IPS-18a (cell line): ENCODE results near the gene MYO16.

Experiments used
- H3K27ac ChIP-seq: one replicate; pipeline ENCODE4 v1.5.1; 2013; ENCODE audit warnings: low read length
- H3K27me3 ChIP-seq: one replicate; pipeline ENCODE4 v1.6.1; 2013; ENCODE audit warnings: mild to moderate bottlenecking, low read length; ENCODE audit not compliant: control insufficient read depth, insufficient read depth
- H3K36me3 ChIP-seq: one replicate; pipeline ENCODE4 v1.6.1; 2013; ENCODE audit warnings: low read depth, low read length; ENCODE audit not compliant: control insufficient read depth
- H3K4me1 ChIP-seq: one replicate; pipeline ENCODE4 v1.6.1; 2013; ENCODE audit warnings: low read depth, low read length; ENCODE audit not compliant: control insufficient read depth
- H3K4me3 ChIP-seq: one replicate; pipeline ENCODE4 v1.5.1; 2013; ENCODE audit warnings: low read length
- H3K9ac ChIP-seq: one replicate; pipeline ENCODE4 v1.6.1; 2013; ENCODE audit warnings: mild to moderate bottlenecking, low read length, moderate library complexity
- H3K9me3 ChIP-seq: one replicate; pipeline ENCODE4 v1.6.1; 2013; ENCODE audit warnings: low read depth, low read length; ENCODE audit not compliant: control insufficient read depth

The MYO16 gene

GRCh38 chr13:109243311-109243951 is 614.0 kb downstream of the MYO16 start:
- H3K9ac ChIP-seq: no peak overlapping the region
- no peaks in the 10 kb centered on the region for H3K36me3 ChIP-seq
- H3K27me3 ChIP-seq: no peaks in the 10 kb centered on the region
- H3K4me3 ChIP-seq: no peak overlapping the region
- H3K4me1 ChIP-seq: peaks cover 8% of the 10 kb centered on the region
- H3K27ac ChIP-seq: no peak overlapping the region
- H3K9me3 ChIP-seq: peaks cover 2% of the 10 kb centered on the region

GRCh38 chr13:109244566-109244965 is 615.2 kb downstream of the MYO16 start:
- H3K27me3 ChIP-seq: no peaks in the 10 kb centered on the region
- no peaks in the 10 kb centered on the region for H3K36me3 ChIP-seq
- peaks cover 8% of the 10 kb centered on the region for H3K4me1 ChIP-seq
- no peak overlapping the region for H3K9ac ChIP-seq
- no peak overlapping the region for H3K4me3 ChIP-seq
- H3K9me3 ChIP-seq: peaks cover 6% of the 10 kb centered on the region
- no peak overlapping the region for H3K27ac ChIP-seq

DNA sequence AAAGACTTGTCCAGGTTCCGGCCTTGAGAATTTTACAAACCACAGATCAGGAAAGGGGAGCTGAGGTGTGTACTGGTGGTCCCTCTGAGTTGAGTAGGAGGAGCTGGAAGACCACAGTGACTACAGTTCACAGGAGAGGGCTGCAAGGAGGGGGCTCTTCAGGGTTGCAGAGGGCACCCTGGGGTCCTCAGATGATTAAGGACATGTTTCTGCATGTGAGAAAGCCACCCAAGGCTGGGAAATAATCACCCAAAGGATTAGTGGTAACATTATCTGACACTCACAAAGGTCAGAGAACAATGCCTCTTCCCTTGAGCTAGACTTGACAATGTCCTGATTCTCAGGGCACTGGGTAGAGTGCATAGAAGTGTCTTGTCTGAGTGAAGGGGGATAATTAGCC is 616.6 kb downstream of the MYO16 start:
- Histone ChIP-seq H3K36me3 (no peaks in the 10 kb centered on the region), H3K27ac (no peak overlapping the region), H3K4me3 (no peak overlapping the region), H3K4me1 (peaks cover 8% of the 10 kb centered on the region), H3K9ac (no peak overlapping the region), H3K27me3 (no peaks in the 10 kb centered on the region), H3K9me3 (peaks cover 6% of the 10 kb centered on the region)

- Histone ChIP-seq H3K9me3 (peaks cover 6% of the 10 kb centered on the region), H3K27me3 (no peaks in the 10 kb centered on the region), H3K27ac (no peak overlapping the region), H3K4me3 (no peak overlapping the region), H3K36me3 (no peaks in the 10 kb centered on the region), H3K9ac (no peak overlapping the region), H3K4me1 (peaks cover 4% of the 10 kb centered on the region)
Measured at GRCh38 chr13:109249780-109250528, 620.5 kb downstream of the MYO16 start.

- Histone ChIP-seq H3K4me1 (peaks cover 4% of the 10 kb centered on the region), H3K27ac (no peak overlapping the region), H3K9ac (no peak overlapping the region)
Measured at GRCh38 chr13:109251956-109252355, 622.5 kb downstream of the MYO16 start.

DNA sequence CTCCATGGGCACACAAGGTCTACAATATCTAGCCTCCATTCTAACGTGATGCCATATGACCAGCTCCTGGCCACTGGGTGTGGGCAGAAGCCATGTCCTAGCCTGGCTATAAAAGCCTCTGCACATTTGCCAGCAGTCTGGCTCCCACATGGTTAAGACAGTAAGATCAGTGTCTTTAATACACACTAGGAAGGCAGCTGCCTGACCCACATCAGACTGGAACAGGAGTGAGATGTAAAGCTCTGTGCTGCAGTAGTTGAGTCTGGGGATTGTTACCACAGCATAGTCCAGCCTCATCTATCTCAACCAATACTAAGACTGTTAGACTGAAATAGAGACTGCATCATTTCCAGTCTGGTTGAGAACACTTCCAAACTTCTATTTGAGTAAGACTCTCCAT is 623.9 kb downstream of the MYO16 start:
- peaks cover 4% of the 10 kb centered on the region for H3K4me1 ChIP-seq

More at GRCh38 chr13:109251956-109252355, 622.5 kb downstream of the MYO16 start:
- Histone ChIP-seq H3K9me3 (peaks cover 6% of the 10 kb centered on the region), H3K27me3 (no peaks in the 10 kb centered on the region), H3K4me3 (no peak overlapping the region), H3K36me3 (no peaks in the 10 kb centered on the region)

GRCh38 chr13:109254274-109254673 is 624.9 kb downstream of the MYO16 start:
- Histone ChIP-seq H3K9me3 (no peaks in the 10 kb centered on the region), H3K27me3 (no peaks in the 10 kb centered on the region), H3K9ac (no peak overlapping the region), H3K4me1 (peaks cover 4% of the 10 kb centered on the region), H3K27ac (no peak overlapping the region), H3K4me3 (no peak overlapping the region), H3K36me3 (no peaks in the 10 kb centered on the region)

More for the DNA sequence above, 623.9 kb downstream of the MYO16 start:
- H3K9ac ChIP-seq: no peak overlapping the region
- no peak overlapping the region for H3K27ac ChIP-seq
- H3K4me3 ChIP-seq: no peak overlapping the region
- peaks cover 5% of the 10 kb centered on the region for H3K9me3 ChIP-seq
- no peaks in the 10 kb centered on the region for H3K27me3 ChIP-seq
- no peaks in the 10 kb centered on the region for H3K36me3 ChIP-seq

DNA sequence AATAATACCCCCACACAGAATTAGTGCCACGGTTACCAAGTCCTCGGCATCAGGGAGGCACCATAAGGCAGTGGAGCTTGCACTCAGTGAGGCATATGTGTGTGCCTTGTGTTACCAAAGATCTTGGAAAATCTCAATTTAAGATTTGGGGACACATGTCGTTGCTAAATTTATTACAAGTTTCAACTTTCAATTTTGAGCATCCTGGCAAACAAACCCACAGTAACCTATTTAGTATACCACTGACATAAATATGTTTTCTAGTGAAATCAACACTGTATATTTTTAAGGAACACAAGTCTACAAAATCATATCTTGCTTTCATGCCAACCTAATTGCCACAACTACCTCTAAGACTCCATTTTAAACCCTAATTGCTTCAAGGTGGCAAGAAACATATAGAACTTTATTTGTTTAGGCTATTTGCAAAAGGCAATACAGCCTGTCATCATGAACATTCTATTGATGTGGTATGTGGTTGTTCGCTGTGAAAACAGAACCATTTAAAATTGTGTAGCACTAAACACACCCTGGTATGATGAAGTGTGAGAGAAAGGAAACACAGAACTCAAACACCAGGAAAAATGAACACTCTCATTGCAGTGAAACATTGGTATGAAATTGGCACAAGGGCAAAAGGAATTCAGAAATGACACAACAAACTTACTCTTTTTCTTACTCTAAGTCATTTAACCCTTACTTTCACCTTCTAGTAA is 625.9 kb downstream of the MYO16 start:
- Histone ChIP-seq H3K9ac (no peak overlapping the region), H3K9me3 (no peaks in the 10 kb centered on the region), H3K4me1 (peaks cover 4% of the 10 kb centered on the region), H3K4me3 (no peak overlapping the region), H3K36me3 (no peaks in the 10 kb centered on the region), H3K27ac (no peak overlapping the region), H3K27me3 (no peaks in the 10 kb centered on the region)

DNA sequence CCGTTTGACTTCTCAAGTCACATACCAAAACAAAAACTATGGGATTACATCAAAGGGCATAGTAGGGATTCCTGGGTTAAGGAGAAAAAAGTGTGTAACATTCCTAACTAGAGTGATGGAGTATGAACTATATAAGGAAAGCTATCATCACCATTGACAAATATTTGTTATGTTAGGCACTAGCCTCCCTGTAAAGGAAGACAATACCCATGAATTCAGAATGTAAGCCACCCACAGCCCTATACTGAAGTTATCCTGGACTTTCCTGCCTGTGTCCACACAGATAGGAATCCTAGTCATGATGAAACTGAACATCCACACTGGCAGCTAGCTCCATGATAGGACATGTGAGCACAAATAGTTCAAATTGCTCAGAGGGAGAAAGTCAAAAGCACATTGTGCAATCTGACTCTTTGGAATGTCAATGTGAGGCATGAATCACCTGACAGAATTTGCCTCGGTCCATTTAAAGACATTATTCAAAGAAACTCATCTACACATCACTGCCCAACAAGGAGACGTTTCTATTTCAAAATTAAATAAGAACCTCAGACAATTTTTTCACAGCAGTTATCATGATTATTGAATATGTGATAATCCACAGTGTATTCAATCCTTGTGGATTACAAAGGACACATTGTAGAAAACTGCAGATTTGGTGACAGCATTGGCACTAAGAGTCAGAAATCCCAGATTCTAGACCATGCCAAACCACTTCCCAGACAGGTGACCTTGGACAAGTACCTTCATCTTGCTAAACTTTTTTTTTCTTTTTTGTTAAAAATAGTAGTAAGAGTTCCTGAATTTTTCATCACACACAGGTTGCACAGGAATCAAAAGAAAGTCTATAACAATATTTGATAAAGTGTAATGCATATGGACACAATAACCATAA is 627.7 kb downstream of the MYO16 start:
- H3K36me3 ChIP-seq: no peaks in the 10 kb centered on the region
- H3K4me3 ChIP-seq: no peak overlapping the region
- no peaks in the 10 kb centered on the region for H3K9me3 ChIP-seq
- H3K9ac ChIP-seq: no peak overlapping the region
- H3K27me3 ChIP-seq: no peaks in the 10 kb centered on the region
- no peak overlapping the region for H3K27ac ChIP-seq
- peaks cover 4% of the 10 kb centered on the region for H3K4me1 ChIP-seq
